Measurements from ENCODE around the gene ANKRD22.

- TF ChIP-seq ZNF70 (CRISPR knock-in tag; IDR thresholded peaks at IDR 0.05): no peak
- TF ChIP-seq CSDC2 (CRISPR knock-in tag; IDR thresholded peaks at IDR 0.05): no peak
- TF ChIP-seq RARB (CRISPR knock-in tag; IDR thresholded peaks at IDR 0.05): no peak
- TF ChIP-seq GLIS3 (CRISPR knock-in tag; IDR thresholded peaks at IDR 0.05): no peak
- no peak for TF ChIP-seq ZC3H10 (CRISPR knock-in tag; IDR thresholded peaks at IDR 0.05)
- TF ChIP-seq PATZ1 (CRISPR knock-in tag; IDR thresholded peaks at IDR 0.05; ENCODE audit: borderline replicate concordance): no peak
- TF ChIP-seq ARNTL (CRISPR knock-in tag; IDR thresholded peaks at IDR 0.05; ENCODE audit: borderline replicate concordance, low read depth): no peak
- no peak for TF ChIP-seq ZFP3 (CRISPR knock-in tag; IDR thresholded peaks at IDR 0.05)
Observed at GRCh38 chr10:88805924-88806323, 45.7 kb downstream of the ANKRD22 start.

Data from SK-N-SH treated with all-trans-retinoic acid at 6 μM for 48 hours (cell line).